Mononuclear cell (primary cell): ENCODE measurements around the gene NDUFS8. TPM values are rescaled to one million over a fixed set of nuclear protein-coding genes. Genes with fewer than 3 reads are reported as not detected.

Experiments used
- H3K27me3 ChIP-seq: 2 replicates; pipeline ENCODE4 v1.6.0; 2011; ENCODE audit warnings: low read length, control low read depth; ENCODE audit not compliant: insufficient read depth
- H3K4me1 ChIP-seq: 2 replicates; pipeline ENCODE4 v1.5.1; 2011; ENCODE audit warnings: mild to moderate bottlenecking, low read length, control low read depth; ENCODE audit not compliant: insufficient read depth
- H3K4me3 ChIP-seq: 2 replicates; pipeline ENCODE4 v1.5.1; 2011; ENCODE audit warnings: mild to moderate bottlenecking, low read length, moderate library complexity
- H3K9me3 ChIP-seq: 2 replicates; pipeline ENCODE4 v1.5.1; 2011; ENCODE audit warnings: low read depth, mild to moderate bottlenecking, control low read depth, low read length
- total RNA-seq: library from RNA; depleted of rRNA; stranded (reverse); fragments of >200 nt; gene quantifications from one replicate; pipeline ENCODE4 v1.2.3, GENCODE V29; 2012

NDUFS8 gene
- total RNA-seq, 1 donor = 22.1 TPM

DNA sequence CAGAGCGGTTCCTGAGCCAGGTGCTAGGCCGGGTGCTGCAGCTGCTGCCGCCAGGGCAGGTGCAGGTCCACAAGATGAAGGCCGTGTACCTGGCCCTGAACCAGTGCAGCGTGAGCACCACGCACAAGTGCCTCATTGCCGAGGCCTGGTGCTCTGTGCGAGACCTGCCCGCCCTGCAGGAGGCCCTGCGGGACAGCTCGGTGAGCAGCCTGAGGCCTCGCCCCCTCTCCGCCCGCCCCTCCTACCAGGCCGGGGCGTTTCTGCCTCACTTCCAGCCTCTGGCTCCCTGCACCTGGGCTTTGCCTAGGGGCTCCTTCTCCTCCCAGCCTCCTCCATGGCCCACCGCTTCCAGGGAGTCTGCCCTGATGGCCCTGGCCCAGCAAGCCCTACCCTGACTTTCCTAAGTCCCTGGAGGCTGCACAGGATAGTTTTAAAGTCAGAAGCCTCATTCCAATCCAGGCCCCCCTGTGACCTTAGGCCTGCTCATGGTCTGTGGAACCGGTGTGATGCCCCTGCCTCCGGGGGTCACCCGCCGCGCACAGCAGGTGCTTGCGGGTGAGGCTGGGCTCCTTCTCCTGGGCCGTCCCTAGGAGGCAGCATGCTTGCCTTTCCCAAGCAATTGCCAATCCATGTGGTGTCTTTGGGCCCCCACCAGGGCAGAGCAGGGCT lies 13.8 kb downstream of the NDUFS8 start:
- Histone ChIP-seq H3K9me3 (no peaks in the 10 kb centered on the region), H3K4me1 (peaks cover 20% of the 10 kb centered on the region), H3K27me3 (no peaks in the 10 kb centered on the region), H3K4me3 (no peak overlapping the region)

DNA sequence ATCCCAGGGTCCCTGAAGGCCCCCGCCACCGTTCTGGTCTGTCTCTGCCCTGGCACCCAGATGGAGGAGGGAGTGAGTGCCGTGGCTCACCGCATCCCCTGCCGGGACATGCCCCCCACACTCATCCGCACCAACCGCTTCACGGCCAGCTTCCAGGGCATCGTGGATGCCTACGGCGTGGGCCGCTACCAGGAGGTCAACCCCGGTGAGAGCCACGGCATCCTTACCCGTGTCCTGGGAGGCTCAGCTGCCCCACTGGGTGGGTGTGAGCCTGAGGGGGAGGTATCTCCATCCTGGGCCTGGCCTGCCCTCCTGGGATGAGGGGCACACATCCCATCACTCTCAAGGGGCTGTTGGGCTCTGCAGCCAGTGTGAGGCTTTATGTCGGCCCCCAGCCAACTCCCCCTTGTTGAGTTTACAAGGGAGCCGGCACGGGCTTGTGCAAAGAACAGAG lies 14.4 kb downstream of the NDUFS8 start:
- peaks cover 17% of the 10 kb centered on the region for H3K4me1 ChIP-seq
- no peaks in the 10 kb centered on the region for H3K9me3 ChIP-seq

GRCh38 chr11:68047437-68048290 lies 17.2 kb downstream of the NDUFS8 start:
- no peaks in the 10 kb centered on the region for H3K27me3 ChIP-seq
- H3K4me1 ChIP-seq = no peaks in the 10 kb centered on the region
- H3K4me3 ChIP-seq = no peak overlapping the region
- H3K9me3 ChIP-seq = no peaks in the 10 kb centered on the region

More for the DNA sequence above, 14.4 kb downstream of the NDUFS8 start:
- Histone ChIP-seq H3K27me3 (no peaks in the 10 kb centered on the region), H3K4me3 (no peak overlapping the region)

DNA sequence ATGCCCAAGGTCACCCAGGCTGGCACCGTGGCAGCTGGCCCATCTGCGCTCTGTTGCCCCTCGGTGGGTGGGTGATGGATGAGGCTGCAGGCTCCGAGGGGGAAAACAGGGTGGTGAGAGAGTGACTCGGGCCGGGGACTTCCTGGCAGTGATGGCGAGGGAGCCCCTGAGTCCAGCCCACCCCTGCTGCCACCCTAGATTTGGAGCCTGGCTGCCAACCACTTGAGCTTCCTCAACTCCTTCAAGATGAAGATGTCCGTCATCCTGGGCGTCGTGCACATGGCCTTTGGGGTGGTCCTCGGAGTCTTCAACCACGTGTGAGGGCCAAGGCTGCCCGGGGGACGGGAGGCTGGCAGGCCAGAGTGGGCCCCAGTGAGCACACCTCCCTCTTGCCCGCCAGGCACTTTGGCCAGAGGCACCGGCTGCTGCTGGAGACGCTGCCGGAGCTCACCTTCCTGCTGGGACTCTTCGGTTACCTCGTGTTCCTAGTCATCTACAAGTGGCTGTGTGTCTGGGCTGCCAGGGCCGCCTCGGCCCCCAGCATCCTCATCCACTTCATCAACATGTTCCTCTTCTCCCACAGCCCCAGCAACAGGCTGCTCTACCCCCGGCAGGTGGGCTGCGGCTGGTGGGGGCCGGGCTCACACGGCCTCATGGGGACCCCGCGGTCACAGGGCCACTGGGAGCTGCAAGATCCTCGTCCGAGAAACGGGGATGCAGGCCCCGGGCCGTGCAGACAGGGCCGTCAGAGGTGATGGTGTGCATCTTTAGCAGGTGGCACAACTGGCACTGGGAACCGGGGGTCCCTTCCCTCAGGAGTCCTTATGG lies 18.4 kb downstream of the NDUFS8 start:
- H3K4me1 ChIP-seq = no peaks in the 10 kb centered on the region
- H3K4me3 ChIP-seq = no peak overlapping the region
- H3K27me3 ChIP-seq = no peaks in the 10 kb centered on the region
- no peaks in the 10 kb centered on the region for H3K9me3 ChIP-seq

- Histone ChIP-seq H3K4me3 (no peak overlapping the region), H3K9me3 (no peaks in the 10 kb centered on the region), H3K27me3 (no peaks in the 10 kb centered on the region), H3K4me1 (no peaks in the 10 kb centered on the region)
These were observed 19.3 kb downstream of the NDUFS8 start for GRCh38 chr11:68049509-68050370.

DNA sequence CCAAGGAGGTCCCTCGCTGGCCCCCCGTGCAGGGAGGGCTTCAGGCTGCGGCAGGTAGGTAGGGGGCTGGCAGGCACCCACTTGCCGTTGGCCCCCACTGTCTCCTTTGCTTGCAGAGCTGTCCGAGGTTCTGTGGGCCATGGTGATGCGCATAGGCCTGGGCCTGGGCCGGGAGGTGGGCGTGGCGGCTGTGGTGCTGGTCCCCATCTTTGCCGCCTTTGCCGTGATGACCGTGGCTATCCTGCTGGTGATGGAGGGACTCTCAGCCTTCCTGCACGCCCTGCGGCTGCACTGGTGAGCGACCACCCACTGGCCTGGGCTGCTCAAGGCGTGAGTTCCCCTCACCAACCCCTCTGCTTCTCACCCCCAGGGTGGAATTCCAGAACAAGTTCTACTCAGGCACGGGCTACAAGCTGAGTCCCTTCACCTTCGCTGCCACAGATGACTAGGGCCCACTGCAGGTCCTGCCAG lies 19.9 kb downstream of the NDUFS8 start:
- Histone ChIP-seq H3K27me3 (no peaks in the 10 kb centered on the region), H3K4me1 (no peaks in the 10 kb centered on the region), H3K9me3 (no peaks in the 10 kb centered on the region), H3K4me3 (no peak overlapping the region)

DNA sequence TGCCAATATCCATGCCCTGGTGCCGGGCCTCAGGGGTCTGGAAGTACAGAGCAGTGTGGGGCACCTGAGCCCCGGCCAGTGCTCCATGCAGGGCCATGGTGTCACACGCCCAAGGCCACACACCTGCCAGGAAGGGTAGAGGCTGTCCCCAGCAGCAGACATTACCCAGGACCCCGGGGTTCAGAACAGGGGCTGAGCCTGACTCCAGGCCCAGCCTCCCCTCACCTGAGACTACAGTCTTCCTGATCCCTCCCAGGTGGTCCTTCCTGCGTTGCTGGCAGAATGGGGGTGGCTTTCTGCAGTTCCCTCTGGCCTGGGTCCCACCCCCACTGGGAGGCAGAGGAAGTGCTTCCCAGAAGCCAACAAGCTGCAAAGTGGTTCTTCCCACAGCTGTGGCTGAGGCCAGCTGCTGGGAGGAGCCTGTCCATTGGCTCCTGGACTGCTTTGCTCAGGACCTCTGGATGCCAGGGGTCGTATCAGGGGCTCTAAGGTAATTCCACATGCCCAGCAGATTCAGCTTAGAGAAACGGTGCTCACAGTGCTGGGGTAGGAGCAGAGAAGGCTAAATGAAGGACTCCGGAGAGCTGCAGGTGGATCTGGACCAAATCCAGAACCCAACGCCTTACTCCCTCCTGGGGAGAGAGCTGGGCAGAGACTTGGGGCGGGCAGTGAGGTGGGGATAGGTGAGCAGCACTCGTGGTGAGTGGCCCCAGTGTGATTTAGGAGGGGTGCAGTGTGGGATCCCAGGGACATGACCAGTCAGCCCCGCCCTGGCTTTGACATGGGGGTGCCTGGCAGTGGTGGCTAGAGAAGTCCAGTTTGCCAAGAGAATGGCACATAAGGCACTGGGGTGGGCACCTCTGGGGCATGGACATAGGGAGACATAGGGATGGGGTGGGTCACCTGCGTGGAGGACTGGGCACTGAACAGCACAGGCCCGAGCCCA lies 21.0 kb downstream of the NDUFS8 start:
- Histone ChIP-seq H3K4me3 (no peak overlapping the region), H3K27me3 (no peaks in the 10 kb centered on the region), H3K4me1 (no peaks in the 10 kb centered on the region), H3K9me3 (no peaks in the 10 kb centered on the region)

DNA sequence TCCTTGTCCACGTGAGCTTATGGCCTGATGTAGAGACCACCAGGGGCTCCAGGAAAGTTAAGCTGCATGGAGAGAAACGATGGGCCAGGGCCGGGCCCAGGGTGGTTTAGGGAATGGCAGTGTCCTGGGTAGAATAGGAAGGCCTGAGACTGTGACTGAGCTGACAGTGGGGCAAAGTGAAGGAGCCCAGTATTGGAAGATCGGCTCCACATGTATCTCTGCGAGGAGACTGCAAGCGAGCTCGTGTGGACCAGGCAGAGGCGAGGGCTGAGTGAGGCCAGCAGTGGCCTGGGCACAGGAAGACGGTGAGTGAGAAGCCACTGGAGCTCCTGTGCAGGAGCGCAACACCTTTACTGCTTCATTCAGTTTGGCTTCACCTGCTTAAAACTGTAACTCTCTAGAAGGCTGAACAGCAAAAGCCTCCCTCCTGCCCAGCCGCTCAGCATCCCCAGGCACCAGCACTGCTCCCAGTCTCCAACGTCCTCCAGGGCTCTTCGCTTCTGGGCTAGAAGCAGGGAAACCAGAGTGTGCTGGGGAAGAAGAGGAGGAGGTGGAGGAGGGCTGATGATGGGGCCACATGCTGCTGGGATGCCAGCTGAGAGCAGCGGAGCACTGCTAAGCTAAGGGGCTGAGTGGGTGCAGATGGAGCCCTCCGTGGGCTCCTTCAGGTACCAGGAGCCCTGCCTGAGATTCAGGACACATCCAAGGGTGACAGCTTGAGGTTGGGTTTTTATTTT lies 21.8 kb downstream of the NDUFS8 start:
- no peaks in the 10 kb centered on the region for H3K9me3 ChIP-seq
- no peaks in the 10 kb centered on the region for H3K4me1 ChIP-seq
- no peaks in the 10 kb centered on the region for H3K27me3 ChIP-seq
- H3K4me3 ChIP-seq = no peak overlapping the region

GRCh38 chr11:68053117-68053516 lies 22.6 kb downstream of the NDUFS8 start:
- no peaks in the 10 kb centered on the region for H3K27me3 ChIP-seq
- H3K4me1 ChIP-seq = no peaks in the 10 kb centered on the region
- H3K4me3 ChIP-seq = no peak overlapping the region
- no peaks in the 10 kb centered on the region for H3K9me3 ChIP-seq

- Histone ChIP-seq H3K27me3 (no peaks in the 10 kb centered on the region), H3K4me3 (no peak overlapping the region), H3K4me1 (no peaks in the 10 kb centered on the region), H3K9me3 (no peaks in the 10 kb centered on the region)
These were observed 23.7 kb downstream of the NDUFS8 start for GRCh38 chr11:68053981-68054812.

DNA sequence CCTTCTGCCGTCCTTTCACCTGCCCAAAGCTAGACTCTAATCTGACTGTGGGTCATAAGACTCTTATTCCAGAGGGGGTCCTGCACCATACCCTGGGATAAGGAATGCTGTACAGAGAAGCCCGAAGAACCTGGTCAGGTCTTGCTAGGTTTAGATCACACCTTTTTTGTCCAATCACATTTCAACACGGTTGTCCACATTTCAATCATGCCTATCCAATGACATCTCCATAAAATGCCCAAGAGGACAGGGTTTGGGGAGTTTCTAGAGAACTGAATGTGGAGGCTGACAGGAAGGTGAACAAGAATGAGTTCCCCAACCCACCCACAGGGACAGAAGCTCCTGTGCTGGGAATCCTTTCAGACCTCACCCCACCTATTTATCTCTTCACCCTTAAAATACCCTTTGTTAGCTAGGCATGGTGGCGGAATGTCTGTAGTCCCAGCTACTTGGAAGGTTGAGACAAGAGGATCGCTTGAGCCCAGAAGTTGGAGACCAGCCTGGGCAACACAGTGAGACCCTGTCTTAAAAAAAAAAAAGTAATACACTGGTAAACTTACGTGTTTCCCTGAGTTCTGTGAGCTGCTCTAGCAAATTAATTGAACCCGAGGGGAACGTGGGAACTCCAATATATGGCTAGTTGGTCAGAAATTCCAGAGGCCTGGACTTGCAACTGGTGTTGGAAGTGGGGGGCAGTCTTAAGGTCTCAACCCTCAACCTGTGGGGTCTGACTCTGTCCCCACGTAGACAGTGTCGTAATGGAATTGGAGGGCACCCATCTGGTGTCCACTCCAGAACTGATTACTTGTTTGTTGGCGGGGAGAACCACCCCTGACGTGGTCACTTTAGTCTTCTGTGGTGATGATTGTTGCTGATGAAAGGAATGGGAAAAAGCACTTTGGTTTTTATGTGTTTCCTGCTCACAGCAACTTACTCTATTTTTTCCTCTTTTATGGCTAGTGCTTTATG lies 26.1 kb downstream of the NDUFS8 start:
- no peaks in the 10 kb centered on the region for H3K27me3 ChIP-seq
- no peak overlapping the region for H3K4me3 ChIP-seq
- H3K9me3 ChIP-seq = no peaks in the 10 kb centered on the region
- H3K4me1 ChIP-seq = no peaks in the 10 kb centered on the region
